Duodenal mucosa (tissue), 2 donors: ENCODE measurements around the gene FABP6.

Experiments
- H3K27ac ChIP-seq: one replicate; pipeline ENCODE4 v1.7.0; 2013; ENCODE audit warnings: low read depth, low read length
- H3K27me3 ChIP-seq, 2 donors: one replicate each; pipeline ENCODE4 v1.7.0; 2013; ENCODE audit warnings: low read length in 2 of 2, control low read depth in 1 of 2; ENCODE audit not compliant: insufficient read depth in 2 of 2, control insufficient read depth in 1 of 2
- H3K36me3 ChIP-seq, 2 donors: one replicate each; pipeline ENCODE4 v1.7.0; 2013; ENCODE audit warnings: low read length in 2 of 2, control low read depth in 1 of 2; ENCODE audit not compliant: insufficient read depth in 2 of 2, control insufficient read depth in 1 of 2
- H3K4me1 ChIP-seq, 2 donors: one replicate each; pipeline ENCODE4 v1.7.0; 2013; ENCODE audit warnings: low read length in 2 of 2, control low read depth in 1 of 2; ENCODE audit not compliant: insufficient read depth in 2 of 2, control insufficient read depth in 1 of 2
- H3K4me3 ChIP-seq, 2 donors: one replicate each; pipeline ENCODE4 v1.7.0; 2013; ENCODE audit warnings: low read length in 2 of 2, low read depth in 1 of 2
- H3K9ac ChIP-seq, 2 donors: one replicate each; pipeline ENCODE4 v1.7.0; 2013; ENCODE audit warnings: low read length in 2 of 2, low read depth in 1 of 2
- H3K9me3 ChIP-seq, 2 donors: one replicate each; pipeline ENCODE4 v1.7.0; 2013; ENCODE audit warnings: low read length in 2 of 2, control low read depth in 1 of 2; ENCODE audit not compliant: control insufficient read depth in 1 of 2

Gene FABP6

DNA sequence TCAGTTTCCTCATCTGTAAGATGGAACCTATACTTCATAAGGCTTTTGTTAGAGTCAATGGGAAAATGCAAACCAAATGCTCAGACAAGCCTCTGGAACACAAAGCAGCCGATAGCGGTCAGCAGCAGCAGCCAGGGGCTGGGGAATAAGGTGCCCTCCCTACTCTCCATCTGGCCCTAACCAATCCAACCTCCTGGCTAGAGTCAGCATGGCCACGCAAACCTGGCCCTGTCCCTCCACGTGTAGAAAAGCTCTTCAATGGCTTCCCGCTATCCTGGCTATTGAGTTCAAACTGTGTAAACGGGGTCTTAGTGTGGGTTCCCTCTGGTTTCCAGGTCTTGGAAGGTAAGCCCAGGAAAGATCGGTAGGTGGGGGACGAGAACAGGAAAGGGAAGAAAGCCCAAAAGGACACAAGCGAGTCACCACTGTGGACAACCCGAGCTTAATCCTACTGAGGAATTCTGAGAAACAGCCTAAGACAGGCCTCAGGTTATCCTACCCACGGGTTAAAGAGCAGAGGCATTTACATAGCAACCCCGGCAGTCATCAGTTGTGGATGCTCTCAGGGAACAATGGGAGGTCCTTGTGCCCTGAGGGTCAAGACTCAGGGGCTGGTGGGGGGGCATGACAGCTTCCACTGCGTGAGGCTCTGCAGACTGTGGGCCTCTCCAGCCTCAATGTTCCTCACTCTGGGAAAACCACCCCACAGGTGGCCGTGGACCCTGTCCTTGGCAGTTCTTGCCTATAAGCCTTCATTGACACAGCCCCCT is 30.9 kb downstream of the FABP6 start:
- Histone ChIP-seq H3K4me1 (peaks cover 23 to 24% of the 10 kb centered on the region in 2 donors), H3K36me3 (no peaks in the 10 kb centered on the region), H3K27me3 (no peaks in the 10 kb centered on the region), H3K9ac (no peak overlapping the region), H3K4me3 (no peak overlapping the region), H3K27ac (no peak overlapping the region), H3K9me3 (no peaks in the 10 kb centered on the region)

DNA sequence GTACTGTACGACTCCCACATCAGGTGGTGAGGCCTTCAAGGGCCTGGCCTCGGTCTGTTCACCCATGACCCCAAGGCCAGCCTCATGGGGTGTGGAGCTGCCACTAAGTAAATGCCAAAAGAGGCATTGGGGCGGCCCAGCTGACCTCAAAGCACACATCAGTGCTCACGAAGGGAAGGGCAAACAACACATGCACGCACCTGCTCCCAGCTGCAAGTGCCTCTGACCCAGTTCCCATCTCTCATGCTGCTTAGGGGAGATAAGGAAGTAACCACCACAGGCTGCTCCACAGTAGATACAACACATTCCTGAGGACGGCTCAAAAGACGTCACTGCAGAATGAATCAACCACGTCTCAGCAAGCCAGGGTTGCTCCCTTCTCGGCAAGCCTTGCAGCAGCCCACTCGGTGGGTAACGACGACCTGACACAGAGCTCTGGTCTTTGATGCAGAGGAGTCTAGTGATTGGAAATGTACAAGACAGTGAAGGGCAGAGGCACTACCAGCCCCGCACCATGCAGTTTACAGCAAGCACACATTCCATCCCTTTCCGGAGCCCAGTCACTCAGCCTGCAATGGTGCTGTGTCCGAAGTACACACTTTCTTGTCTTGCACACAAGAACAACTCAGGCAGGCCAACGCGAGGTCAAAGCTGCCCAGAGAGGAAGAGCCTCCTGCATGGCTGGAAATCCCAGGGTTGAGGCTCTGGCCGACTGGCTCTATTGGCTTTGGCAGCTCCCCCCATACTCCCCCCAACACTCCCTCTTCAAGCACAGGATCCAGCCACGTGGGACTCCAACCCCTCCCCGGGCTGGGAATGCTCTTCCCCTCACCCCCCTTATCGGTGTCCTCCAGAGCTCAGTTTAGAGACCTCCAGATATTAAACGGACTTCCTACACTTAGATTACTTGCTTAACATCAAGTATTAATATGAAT is 31.8 kb downstream of the FABP6 start:
- H3K9ac ChIP-seq, result no peak overlapping the region
- H3K4me1 ChIP-seq, result peaks cover 23 to 24% of the 10 kb centered on the region in 2 donors
- H3K4me3 ChIP-seq, result peak overlapping the region in 1 of 2 donors; percentile 4
- no peak overlapping the region for H3K27ac ChIP-seq
- H3K9me3 ChIP-seq, result no peaks in the 10 kb centered on the region
- H3K27me3 ChIP-seq, result no peaks in the 10 kb centered on the region
- no peaks in the 10 kb centered on the region for H3K36me3 ChIP-seq

DNA sequence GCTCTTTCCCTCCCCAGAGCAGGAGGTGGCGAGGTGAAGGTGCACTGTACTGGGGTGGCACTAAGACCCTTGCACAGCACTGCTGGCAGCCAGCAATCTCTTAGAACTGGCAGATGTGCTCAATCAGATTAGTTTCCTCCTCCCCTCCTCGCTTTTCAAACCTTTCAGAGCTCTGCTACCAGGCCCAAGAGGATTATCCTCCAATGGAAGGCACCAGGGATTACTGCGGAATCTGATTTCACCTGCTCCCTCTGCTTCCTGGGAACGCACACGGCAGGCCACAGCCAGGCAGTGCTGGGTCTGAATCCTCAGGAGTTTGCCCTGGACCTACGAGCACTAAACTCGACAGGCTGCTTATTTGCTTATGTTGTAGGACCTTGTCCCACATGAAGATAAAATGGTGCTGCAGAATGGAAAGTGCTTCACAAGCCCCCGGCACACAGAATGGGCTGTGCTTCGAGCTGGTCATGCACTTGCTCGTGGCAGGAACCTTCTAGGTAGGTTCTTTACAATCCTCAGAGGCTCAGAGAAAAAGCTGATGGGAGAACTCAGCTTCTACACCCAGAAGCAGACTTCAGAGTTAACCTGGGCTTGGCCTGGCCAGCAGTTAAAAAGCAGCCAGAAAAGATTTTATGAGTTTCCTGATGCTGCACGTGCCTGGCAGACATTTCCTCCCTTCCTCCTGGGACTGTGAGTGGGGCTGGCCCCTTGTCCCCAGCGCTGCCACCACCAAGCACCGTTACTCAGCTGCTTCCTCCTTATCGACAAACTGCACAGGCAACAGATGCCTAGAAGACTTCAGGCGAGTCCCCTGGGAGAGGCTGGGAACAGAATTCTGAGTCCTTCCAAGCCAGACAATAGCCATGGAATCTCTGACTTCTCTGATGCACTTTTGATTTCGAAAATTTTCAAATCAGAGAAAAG is 33.1 kb downstream of the FABP6 start:
- no peak overlapping the region for H3K4me3 ChIP-seq
- H3K36me3 ChIP-seq, result no peaks in the 10 kb centered on the region
- no peaks in the 10 kb centered on the region for H3K27me3 ChIP-seq
- H3K27ac ChIP-seq, result no peak overlapping the region
- no peaks in the 10 kb centered on the region for H3K9me3 ChIP-seq
- no peak overlapping the region for H3K9ac ChIP-seq
- H3K4me1 ChIP-seq, result peaks cover 23 to 24% of the 10 kb centered on the region in 2 donors

DNA sequence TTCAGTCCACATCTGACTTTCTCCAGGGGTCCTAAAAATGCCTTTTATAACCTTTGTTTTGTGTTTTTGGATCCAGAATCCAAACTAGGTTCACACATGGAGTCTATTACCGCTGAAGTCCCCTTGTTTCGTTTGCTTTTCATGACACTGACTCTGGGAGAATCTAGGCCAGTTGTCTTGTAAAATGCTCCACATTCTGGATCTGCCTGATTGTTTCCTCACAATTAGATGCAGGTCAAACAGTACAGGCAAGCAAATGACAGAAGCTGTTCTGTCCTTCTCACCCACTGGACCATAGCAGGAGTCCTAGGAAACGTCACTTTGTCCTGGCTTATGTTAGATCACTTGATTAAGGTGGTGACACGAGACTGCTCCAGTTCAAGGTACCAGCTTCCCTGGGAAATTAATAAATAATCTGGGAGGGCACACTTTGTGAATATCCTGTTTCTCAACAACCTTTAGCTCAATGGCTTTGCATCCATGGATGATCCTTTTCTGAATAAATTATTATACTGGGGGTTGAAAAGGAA is 34.1 kb downstream of the FABP6 start:
- Histone ChIP-seq H3K27me3 (no peaks in the 10 kb centered on the region), H3K36me3 (no peaks in the 10 kb centered on the region), H3K4me3 (no peak overlapping the region), H3K27ac (no peak overlapping the region), H3K9me3 (no peaks in the 10 kb centered on the region), H3K9ac (no peak overlapping the region), H3K4me1 (peaks cover 23 to 24% of the 10 kb centered on the region in 2 donors)

DNA sequence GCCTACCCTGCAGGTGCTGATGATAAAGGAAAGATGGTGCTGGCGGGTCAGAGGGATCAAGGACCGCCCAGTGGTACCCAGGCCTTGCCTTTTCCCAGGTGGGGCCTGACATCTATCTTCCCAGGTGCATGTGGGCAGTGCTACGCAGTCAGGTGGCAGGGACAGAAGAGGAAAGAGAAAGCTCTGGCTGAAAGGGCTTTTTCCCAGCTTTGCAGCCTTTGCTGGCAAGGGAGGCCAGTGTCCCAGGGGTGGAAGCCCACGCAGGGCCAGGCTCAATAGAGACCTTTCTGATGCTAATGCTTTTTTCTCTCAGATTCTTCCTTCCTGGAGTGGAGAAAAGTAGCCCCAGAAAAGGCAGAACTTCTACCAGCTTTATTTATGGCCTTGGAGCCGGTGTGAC is 36.7 kb downstream of the FABP6 start:
- H3K27me3 ChIP-seq, result no peaks in the 10 kb centered on the region
- no peak overlapping the region for H3K9ac ChIP-seq
- H3K9me3 ChIP-seq, result no peaks in the 10 kb centered on the region
- H3K4me3 ChIP-seq, result no peak overlapping the region
- H3K27ac ChIP-seq, result no peak overlapping the region
- peaks cover 17% of the 10 kb centered on the region in 2 donors for H3K4me1 ChIP-seq
- no peaks in the 10 kb centered on the region for H3K36me3 ChIP-seq

DNA sequence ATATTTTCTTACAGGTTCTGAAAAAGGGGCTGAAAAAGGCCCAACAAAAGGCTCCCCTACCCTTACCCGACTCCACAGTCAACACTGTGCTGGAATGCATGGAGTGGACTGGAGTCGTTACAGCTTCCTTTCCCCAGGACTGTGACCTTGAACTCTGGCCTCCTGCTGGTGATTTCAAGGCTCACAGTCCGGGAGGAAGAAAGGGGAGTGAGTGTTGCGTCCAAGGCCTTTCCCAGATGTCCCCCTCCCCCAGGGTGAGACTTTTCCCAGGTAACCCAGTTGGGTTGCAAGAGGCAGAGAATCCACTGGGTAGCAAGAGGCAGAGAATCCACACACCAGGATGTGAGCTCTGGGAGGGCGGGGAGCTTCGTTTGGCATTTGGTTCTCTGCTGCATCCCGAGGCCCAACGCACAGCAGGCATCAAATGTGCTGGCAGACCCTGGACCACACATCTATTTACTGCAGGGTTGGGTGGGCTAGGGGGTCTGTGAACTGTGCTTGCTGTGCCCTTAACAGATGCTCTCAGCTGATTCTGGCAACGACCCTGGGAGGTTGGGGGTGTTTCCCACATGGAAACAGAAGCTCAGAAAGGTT is 37.5 kb downstream of the FABP6 start:
- Histone ChIP-seq H3K27ac (no peak overlapping the region), H3K4me1 (peaks cover 9 to 12% of the 10 kb centered on the region in 2 donors), H3K9me3 (no peaks in the 10 kb centered on the region), H3K36me3 (no peaks in the 10 kb centered on the region), H3K27me3 (no peaks in the 10 kb centered on the region), H3K9ac (no peak overlapping the region), H3K4me3 (no peak overlapping the region)

DNA sequence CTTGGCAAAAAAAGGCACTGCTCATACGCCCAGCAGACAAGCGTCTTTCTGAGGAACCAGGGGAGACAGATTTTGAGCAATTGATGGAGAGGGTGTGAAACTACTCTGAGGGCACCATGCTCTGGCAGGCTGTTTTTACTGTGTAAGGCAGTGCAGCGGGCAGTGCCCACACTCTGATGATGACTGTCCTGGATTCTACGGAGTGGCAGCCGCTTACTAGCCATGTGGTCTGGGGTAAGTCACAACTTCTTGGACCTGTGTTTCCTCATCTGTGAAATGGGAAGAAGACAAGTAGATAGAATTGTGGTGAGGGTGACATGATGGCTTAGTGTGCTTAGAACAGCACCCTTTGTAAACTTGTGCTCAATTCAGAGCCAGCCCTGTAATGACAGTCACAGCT is 38.8 kb downstream of the FABP6 start:
- H3K9ac ChIP-seq, result no peak overlapping the region
- H3K27ac ChIP-seq, result no peak overlapping the region
- H3K27me3 ChIP-seq, result no peaks in the 10 kb centered on the region
- no peaks in the 10 kb centered on the region for H3K9me3 ChIP-seq
- H3K36me3 ChIP-seq, result no peaks in the 10 kb centered on the region
- H3K4me1 ChIP-seq, result peaks cover 0 to 3% of the 10 kb centered on the region in 2 donors
- no peak overlapping the region for H3K4me3 ChIP-seq

DNA sequence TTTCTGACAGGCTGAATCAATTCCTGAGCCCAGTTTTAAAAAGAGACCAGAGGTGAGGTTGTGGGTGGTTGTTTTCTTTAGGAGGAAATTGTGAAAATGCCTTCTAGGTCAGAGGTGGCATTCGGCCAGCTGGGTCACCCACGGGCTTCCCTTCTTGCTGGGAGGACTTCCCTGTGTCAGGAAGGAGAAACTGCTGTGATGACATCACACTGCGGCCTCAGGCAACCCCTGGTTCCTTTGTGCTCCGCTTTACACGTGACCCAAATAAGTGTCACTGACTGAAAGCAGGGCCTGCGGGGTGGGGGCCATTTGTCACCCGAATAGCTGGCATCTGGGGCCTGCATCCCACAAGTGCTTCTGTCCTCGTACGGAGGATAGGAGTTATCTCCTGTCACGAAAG is 39.7 kb downstream of the FABP6 start:
- H3K4me1 ChIP-seq, result peaks cover 0 to 3% of the 10 kb centered on the region in 2 donors
- no peaks in the 10 kb centered on the region for H3K27me3 ChIP-seq
- H3K9me3 ChIP-seq, result no peaks in the 10 kb centered on the region
- H3K4me3 ChIP-seq, result no peak overlapping the region
- no peaks in the 10 kb centered on the region for H3K36me3 ChIP-seq
- H3K9ac ChIP-seq, result no peak overlapping the region
- no peak overlapping the region for H3K27ac ChIP-seq

DNA sequence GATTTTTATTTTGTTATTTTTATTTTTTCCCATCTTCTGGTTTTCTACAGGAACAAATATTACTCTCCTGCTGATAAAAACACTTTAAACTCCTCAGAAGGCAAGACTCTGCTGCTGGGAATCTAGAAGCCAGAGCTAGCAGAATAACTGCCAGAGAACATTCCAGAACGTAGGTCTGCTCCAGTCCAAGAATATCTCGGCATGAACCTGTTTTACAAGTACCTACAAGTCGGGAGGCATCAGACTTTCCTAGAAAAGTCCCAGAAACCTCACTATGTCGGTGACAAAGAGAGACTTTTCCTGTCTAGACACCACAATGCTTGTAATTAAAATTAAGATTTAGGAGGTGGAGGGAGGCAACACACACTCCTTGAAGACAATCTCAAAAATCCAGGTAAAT is 41.4 kb downstream of the FABP6 start:
- Histone ChIP-seq H3K27me3 (no peaks in the 10 kb centered on the region), H3K4me1 (peaks cover 0 to 3% of the 10 kb centered on the region in 2 donors), H3K9ac (no peak overlapping the region), H3K36me3 (no peaks in the 10 kb centered on the region), H3K27ac (no peak overlapping the region), H3K4me3 (no peak overlapping the region), H3K9me3 (no peaks in the 10 kb centered on the region)
